PC-9 (cell line): ENCODE measurements around the gene CREBBP. TPM values are rescaled to one million over a fixed set of nuclear protein-coding genes. Genes with fewer than 3 reads are reported as not detected.

Experiments
- BruUV-seq: library from RNA; stranded (reverse); fragments of 400-500 nt; replicated peaks from 2 replicates; lab custom pipeline; 2021; lab: Mats Ljungman, UMichigan
- CTCF ChIA-PET: fragments of 300-600 bp; sonication (Branson Sonifier 250); formaldehyde crosslinking; loops from one replicate; lab custom pipeline; 2022; ENCODE audit warnings: antibody characterized with exemption; lab: Charles Lee
- POLR2A ChIA-PET: fragments of 300-600 bp; sonication (Branson Sonifier 250); formaldehyde crosslinking; loops from one replicate; lab custom pipeline; 2022; ENCODE audit warnings: antibody characterized with exemption; ENCODE audit not compliant: unreplicated experiment; lab: Charles Lee
- DNase-seq, 2 experiments: peaks; one replicate each; pipeline versions ENCODE4 v3.0.0 to v3.0.0-alpha.2; 2015 to 2022; ENCODE audit warnings: mixed read lengths in 1 of 2
- H2AFZ ChIP-seq: fragments of 200-600 bp; sonication (generic); 2 replicates; pipeline ENCODE4 v1.8.1; 2017; ENCODE audit warnings: antibody characterized with exemption
- H3F3A ChIP-seq: fragments of 200-600 bp; sonication (generic); 2 replicates; pipeline ENCODE4 v1.8.1; 2017; ENCODE audit warnings: antibody characterized with exemption, mild to moderate bottlenecking, low read depth; ENCODE audit not compliant: insufficient read depth
- H3K27ac ChIP-seq: fragments of 200-600 bp; sonication (generic); 2 replicates; pipeline ENCODE4 v1.6.1; 2016; ENCODE audit warnings: mixed run types
- H3K27me3 ChIP-seq: fragments of 200-600 bp; sonication (generic); 2 replicates; pipeline ENCODE4 v1.6.1; 2016; ENCODE audit warnings: low read depth, mixed run types; ENCODE audit not compliant: insufficient read depth
- H3K36me3 ChIP-seq: fragments of 200-600 bp; sonication (generic); 2 replicates; pipeline ENCODE4 v1.6.1; 2016; ENCODE audit warnings: low read depth, mixed run types
- H3K4me1 ChIP-seq: fragments of 200-600 bp; sonication (generic); replicated peaks from 2 replicates; pipeline ENCODE4 v1.6.1; 2016; ENCODE audit warnings: mixed run types; ENCODE audit not compliant: insufficient read depth
- H3K4me2 ChIP-seq: fragments of 200-600 bp; sonication (generic); 2 replicates; pipeline ENCODE4 v1.6.1; 2017; ENCODE audit warnings: mixed run types
- H3K4me3 ChIP-seq: fragments of 200-600 bp; sonication (generic); 2 replicates; pipeline ENCODE4 v1.6.1; 2016; ENCODE audit warnings: mixed run types
- H3K79me2 ChIP-seq: fragments of 200-600 bp; sonication (generic); 2 replicates; pipeline ENCODE4 v1.6.1; 2017; ENCODE audit warnings: low read depth, mixed run types
- H3K9me2 ChIP-seq: fragments of 200-600 bp; sonication (generic); 2 replicates; pipeline ENCODE4 v1.8.1; 2017; ENCODE audit warnings: mild to moderate bottlenecking; ENCODE audit not compliant: insufficient read depth
- H3K9me3 ChIP-seq: fragments of 200-600 bp; sonication (generic); 2 replicates; pipeline ENCODE4 v1.8.1; 2016; ENCODE audit warnings: low read depth; ENCODE audit not compliant: insufficient read depth
- H4K20me1 ChIP-seq: fragments of 200-600 bp; sonication (generic); 2 replicates; pipeline ENCODE4 v1.8.1; 2017; ENCODE audit not compliant: insufficient read depth
- EZH2 ChIP-seq: fragments of 200-600 bp; sonication (generic); IDR thresholded peaks from 2 replicates; pipeline ENCODE4 v1.8.0; 2017; ENCODE audit warnings: antibody characterized with exemption, low read depth
- intact Hi-C: fragments of 100-400 bp; cut with micrococcal nuclease; formaldehyde crosslinking; loops from one replicate; pipeline ENCODE4 v1.10.0; 2022; ENCODE audit not compliant: unreplicated experiment
- total RNA-seq: library from RNA; stranded (reverse); gene quantifications from 2 replicates; pipeline ENCODE4 v1.2.3, GENCODE V29; 2021
- TF ChIP-seq, protein P1 (sequence below): fragments of 200-600 bp; sonication (generic); conservative IDR thresholded peaks from 2 replicates; pipeline ENCODE4 v1.6.1; 2017; ENCODE audit warnings: mixed run types, antibody characterized with exemption, mild to moderate bottlenecking, moderate library complexity

The CREBBP gene
- total RNA-seq, 1 experiment from 2014 or later = 74.9 TPM

GRCh38 chr16:3878610-3879009, 1.9 kb downstream of the CREBBP start:
- BruUV-seq = TSS peak; percentile 41
- ChIA-PET CTCF (no interaction called here), POLR2A (no interaction called here)
- H3K9me3 ChIP-seq = no peaks in the 10 kb centered on the region
- peak overlapping the region; percentile 93 for H3K4me2 ChIP-seq
- peaks cover 62% of the 10 kb centered on the region for H3K79me2 ChIP-seq
- H3K4me1 ChIP-seq = peaks cover 17% of the 10 kb centered on the region
- H3K36me3 ChIP-seq = 0 out of 2 replicates have a peak, but pooled peaks cover 4% of the 10 kb centered on the region
- no peak for TF ChIP-seq EZH2
- TF ChIP-seq, protein P1, sequence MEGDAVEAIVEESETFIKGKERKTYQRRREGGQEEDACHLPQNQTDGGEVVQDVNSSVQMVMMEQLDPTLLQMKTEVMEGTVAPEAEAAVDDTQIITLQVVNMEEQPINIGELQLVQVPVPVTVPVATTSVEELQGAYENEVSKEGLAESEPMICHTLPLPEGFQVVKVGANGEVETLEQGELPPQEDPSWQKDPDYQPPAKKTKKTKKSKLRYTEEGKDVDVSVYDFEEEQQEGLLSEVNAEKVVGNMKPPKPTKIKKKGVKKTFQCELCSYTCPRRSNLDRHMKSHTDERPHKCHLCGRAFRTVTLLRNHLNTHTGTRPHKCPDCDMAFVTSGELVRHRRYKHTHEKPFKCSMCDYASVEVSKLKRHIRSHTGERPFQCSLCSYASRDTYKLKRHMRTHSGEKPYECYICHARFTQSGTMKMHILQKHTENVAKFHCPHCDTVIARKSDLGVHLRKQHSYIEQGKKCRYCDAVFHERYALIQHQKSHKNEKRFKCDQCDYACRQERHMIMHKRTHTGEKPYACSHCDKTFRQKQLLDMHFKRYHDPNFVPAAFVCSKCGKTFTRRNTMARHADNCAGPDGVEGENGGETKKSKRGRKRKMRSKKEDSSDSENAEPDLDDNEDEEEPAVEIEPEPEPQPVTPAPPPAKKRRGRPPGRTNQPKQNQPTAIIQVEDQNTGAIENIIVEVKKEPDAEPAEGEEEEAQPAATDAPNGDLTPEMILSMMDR = no peak
- H3K9me2 ChIP-seq = no peaks in the 10 kb centered on the region
- H3K4me3 ChIP-seq = peak overlapping the region; percentile 79
- H3K27ac ChIP-seq = no peak overlapping the region
- H3K27me3 ChIP-seq = no peaks in the 10 kb centered on the region
- H4K20me1 ChIP-seq = peaks cover 61% of the 10 kb centered on the region
- intact Hi-C loops = loop anchor here (1.0 to 5.0 kb wide), 2 partner anchors 96 to 188 kb away; no protein-coding TSS in a partner anchor
- H3F3A ChIP-seq = peaks cover 9% of the 10 kb centered on the region; the same call in 1 of the 2 replicates
- H2AFZ ChIP-seq = no peak overlapping the region
- no peak for DNase-seq

GRCh38 chr16:3876695-3877094, 3.8 kb downstream of the CREBBP start:
- H3F3A ChIP-seq = peaks cover 4% of the 10 kb centered on the region; the same call in 1 of the 2 replicates
- H3K27ac ChIP-seq = no peak overlapping the region
- peak overlapping the region; percentile 93; the same call in 1 of the 2 replicates for H3K4me2 ChIP-seq
- no peaks in the 10 kb centered on the region for H3K9me3 ChIP-seq
- no peak overlapping the region for H2AFZ ChIP-seq
- DNase-seq = no peak
- H3K4me1 ChIP-seq = peaks cover 28% of the 10 kb centered on the region
- no peak overlapping the region for H3K4me3 ChIP-seq
- ChIA-PET CTCF (no interaction called here), POLR2A (interaction anchor here (0.5 kb wide), 1 partner anchor 15 kb away, joined by 5 read pairs; no protein-coding TSS in a partner anchor)
- BruUV-seq = no TSS peak
- H4K20me1 ChIP-seq = peaks cover 80% of the 10 kb centered on the region
- intact Hi-C loops = loop anchor here (5.0 kb wide), 1 partner anchor 94 kb away; no protein-coding TSS in a partner anchor
- peaks cover 81% of the 10 kb centered on the region for H3K79me2 ChIP-seq
- H3K9me2 ChIP-seq = no peaks in the 10 kb centered on the region
- H3K36me3 ChIP-seq = 0 out of 2 replicates have a peak, but pooled peaks cover 4% of the 10 kb centered on the region
- TF ChIP-seq, protein P1 = no peak
- no peak for TF ChIP-seq EZH2
- no peaks in the 10 kb centered on the region for H3K27me3 ChIP-seq

GRCh38 chr16:3876160-3876559, 4.4 kb downstream of the CREBBP start:
- ChIA-PET POLR2A (no interaction called here), CTCF (no interaction called here)
- H3K4me2 ChIP-seq = no peak overlapping the region
- no peaks in the 10 kb centered on the region for H3K9me3 ChIP-seq
- no peaks in the 10 kb centered on the region for H3K9me2 ChIP-seq
- BruUV-seq = no TSS peak
- H3K4me3 ChIP-seq = no peak overlapping the region
- no peak for TF ChIP-seq EZH2
- TF ChIP-seq, protein P1 = no peak
- no peak overlapping the region for H2AFZ ChIP-seq
- peaks cover 33% of the 10 kb centered on the region for H3K4me1 ChIP-seq
- peaks cover 86% of the 10 kb centered on the region for H3K79me2 ChIP-seq
- H3K36me3 ChIP-seq = 0 out of 2 replicates have a peak, but pooled peaks cover 4% of the 10 kb centered on the region
- no peak for DNase-seq
- no peaks in the 10 kb centered on the region for H3K27me3 ChIP-seq
- peaks cover 8% of the 10 kb centered on the region; the same call in 1 of the 2 replicates for H3F3A ChIP-seq
- intact Hi-C loops = loop anchor here (5.0 kb wide), 1 partner anchor 94 kb away; no protein-coding TSS in a partner anchor
- peaks cover 85% of the 10 kb centered on the region for H4K20me1 ChIP-seq
- no peak overlapping the region for H3K27ac ChIP-seq
